H1 (cell line): ENCODE data around the gene DNAJB11. TPM values are rescaled to one million over a fixed set of nuclear protein-coding genes. Genes with fewer than 3 reads are reported as not detected.

Source experiments
- RBBP5 ChIP-seq: IDR thresholded peaks from 2 replicates; pipeline ENCODE4 v1.7.1; 2012; ENCODE audit warnings: low read depth, mild to moderate bottlenecking, inconsistent platforms, low read length, moderate library complexity, borderline replicate concordance
- SP2 ChIP-seq: IDR thresholded peaks from 2 replicates; pipeline ENCODE4 v1.6.1; 2012; ENCODE audit warnings: mild to moderate bottlenecking, low read length, inconsistent platforms
- YY1 ChIP-seq: IDR thresholded peaks from 2 replicates; pipeline ENCODE4 v1.6.1; 2011; ENCODE audit warnings: low read depth, mild to moderate bottlenecking, low read length
- polyA plus RNA-seq, 7 experiments: library from polyadenylated mRNA; depleted of rRNA in 3 of 7; stranded (reverse) in 5 of 7; unstranded in 2 of 7; fragments of >200 nt in 5 of 7; fragments of 200-250 nt in 2 of 7; gene quantifications; 1 replicate in 5 of 7; 2 replicates in 1 of 7; 4 replicates in 1 of 7; pipeline versions ENCODE4 v1.2.1 to v1.2.3, GENCODE V29; 2011 to 2013; ENCODE audit warnings: missing spikeins in 2 of 7, mixed read lengths in 2 of 7
- total RNA-seq: library from RNA; stranded (reverse); fragmentation: NEBNext Ultra II Directional; extraction: Animal tissue kit (Norgen Biotek cat#: 25700); gene quantifications from 2 replicates; pipeline ENCODE4 v1.2.1, GENCODE V29; 2021

The DNAJB11 gene
- total and polyA plus RNA-seq, 2 of the 8 experiments (the other 6 are each of a cell fraction or from before 2014, with no cell fraction given): 14.6 to 63.9 TPM

- no peak for TF ChIP-seq YY1
- TF ChIP-seq RBBP5: no peak
- no peak for TF ChIP-seq SP2
Observed at GRCh38 chr3:186523022-186523421, 47.5 kb upstream of the DNAJB11 start (continued).
